ENCODE results near the gene CD151. TPM values are rescaled to one million over a fixed set of nuclear protein-coding genes. Genes with fewer than 3 reads are reported as not detected.

The CD151 gene
- total RNA-seq, 1 donor from 2014 or later: 377 TPM

- H3K4me3 Mint-ChIP-seq (ENCODE audit: unreplicated experiment): no peak overlapping the region
- no peak for TF ChIP-seq CTCF (IDR thresholded peaks at IDR 0.05)
- H3K9me3 Mint-ChIP-seq (ENCODE audit: unreplicated experiment): no peaks in the 10 kb centered on the region
- peaks cover 44% of the 10 kb centered on the region for H3K4me1 Mint-ChIP-seq (ENCODE audit: unreplicated experiment)
- DNase-seq (ENCODE audit: extremely low spot score, unreplicated experiment): no peak
- no peak overlapping the region for H3K27ac Mint-ChIP-seq (ENCODE audit: unreplicated experiment)
- H3K27me3 Mint-ChIP-seq (ENCODE audit: unreplicated experiment): no peaks in the 10 kb centered on the region
- H3K36me3 Mint-ChIP-seq (ENCODE audit: unreplicated experiment): peaks cover 8% of the 10 kb centered on the region
Observed at GRCh38 chr11:837990-838307, 5.2 kb downstream of the CD151 start.

- Mint-ChIP-seq H3K9me3 (ENCODE audit: unreplicated experiment) (no peaks in the 10 kb centered on the region), H3K4me1 (ENCODE audit: unreplicated experiment) (peaks cover 45% of the 10 kb centered on the region), H3K4me3 (ENCODE audit: unreplicated experiment) (no peak overlapping the region), H3K36me3 (ENCODE audit: unreplicated experiment) (peaks cover 8% of the 10 kb centered on the region), H3K27me3 (ENCODE audit: unreplicated experiment) (no peaks in the 10 kb centered on the region), H3K27ac (ENCODE audit: unreplicated experiment) (no peak overlapping the region)
- no peak for TF ChIP-seq CTCF (IDR thresholded peaks at IDR 0.05)
- DNase-seq (ENCODE audit: extremely low spot score, unreplicated experiment): no peak
Observed at GRCh38 chr11:838441-839279, 5.9 kb downstream of the CD151 start.

- Mint-ChIP-seq H3K4me3 (ENCODE audit: unreplicated experiment) (peak overlapping the region; percentile 6), H3K36me3 (ENCODE audit: unreplicated experiment) (peaks cover 8% of the 10 kb centered on the region), H3K4me1 (ENCODE audit: unreplicated experiment) (peaks cover 42% of the 10 kb centered on the region), H3K9me3 (ENCODE audit: unreplicated experiment) (no peaks in the 10 kb centered on the region), H3K27me3 (ENCODE audit: unreplicated experiment) (no peaks in the 10 kb centered on the region), H3K27ac (ENCODE audit: unreplicated experiment) (no peak overlapping the region)
- no peak for TF ChIP-seq CTCF (IDR thresholded peaks at IDR 0.05)
- no peak for DNase-seq (ENCODE audit: extremely low spot score, unreplicated experiment)
Observed at GRCh38 chr11:839280-839623, 6.5 kb downstream of the CD151 start.

GRCh38 chr11:839875-840617 is 7.3 kb downstream of the CD151 start:
- peaks cover 39% of the 10 kb centered on the region for H3K4me1 Mint-ChIP-seq (ENCODE audit: unreplicated experiment)
- TF ChIP-seq CTCF (IDR thresholded peaks at IDR 0.05): peak; percentile 39
- H3K4me3 Mint-ChIP-seq (ENCODE audit: unreplicated experiment): peak overlapping the region; percentile 81
- DNase-seq (ENCODE audit: extremely low spot score, unreplicated experiment): no peak
- H3K36me3 Mint-ChIP-seq (ENCODE audit: unreplicated experiment): peaks cover 8% of the 10 kb centered on the region
- no peaks in the 10 kb centered on the region for H3K9me3 Mint-ChIP-seq (ENCODE audit: unreplicated experiment)
- H3K27ac Mint-ChIP-seq (ENCODE audit: unreplicated experiment): peak overlapping the region; percentile 23
- no peaks in the 10 kb centered on the region for H3K27me3 Mint-ChIP-seq (ENCODE audit: unreplicated experiment)

GRCh38 chr11:841981-842369 is 9.2 kb downstream of the CD151 start:
- H3K36me3 Mint-ChIP-seq (ENCODE audit: unreplicated experiment): peaks cover 8% of the 10 kb centered on the region

More at GRCh38 chr11:841981-842369, 9.2 kb downstream of the CD151 start:
- DNase-seq (ENCODE audit: extremely low spot score, unreplicated experiment): no peak
- H3K27me3 Mint-ChIP-seq (ENCODE audit: unreplicated experiment): no peaks in the 10 kb centered on the region
- peaks cover 55% of the 10 kb centered on the region for H3K4me1 Mint-ChIP-seq (ENCODE audit: unreplicated experiment)
- no peaks in the 10 kb centered on the region for H3K9me3 Mint-ChIP-seq (ENCODE audit: unreplicated experiment)
- no peak for TF ChIP-seq CTCF (IDR thresholded peaks at IDR 0.05)
- H3K27ac Mint-ChIP-seq (ENCODE audit: unreplicated experiment): peak overlapping the region; percentile 78
- peak overlapping the region; percentile 81 for H3K4me3 Mint-ChIP-seq (ENCODE audit: unreplicated experiment)
